ENCODE results near the gene SRRM2.

The SRRM2 gene

GRCh38 chr16:2803545-2804195 is 51.2 kb downstream of the SRRM2 start:
- no peak for ATAC-seq

GRCh38 chr16:2804728-2805127 is 52.3 kb downstream of the SRRM2 start:
- ATAC-seq: no peak

GRCh38 chr16:2806286-2806685 is 53.8 kb downstream of the SRRM2 start:
- ATAC-seq: no peak

GRCh38 chr16:2808181-2808580 is 55.7 kb downstream of the SRRM2 start:
- ATAC-seq: no peak

GRCh38 chr16:2809149-2809760 is 56.8 kb downstream of the SRRM2 start:
- ATAC-seq: no peak

- no peak for ATAC-seq
Observed at GRCh38 chr16:2810651-2811050, 58.2 kb downstream of the SRRM2 start.

GRCh38 chr16:2811703-2812471 is 59.4 kb downstream of the SRRM2 start:
- ATAC-seq: no peak

- ATAC-seq: no peak
Observed at GRCh38 chr16:2813771-2814221, 61.4 kb downstream of the SRRM2 start.

- ATAC-seq: no peak
Observed at GRCh38 chr16:2814551-2815298, 62.3 kb downstream of the SRRM2 start.

- no peak for ATAC-seq
Observed at GRCh38 chr16:2815299-2815771, 62.9 kb downstream of the SRRM2 start.

GRCh38 chr16:2816751-2817339 is 64.4 kb downstream of the SRRM2 start, which contains the start of gene PRSS21:
TSS of gene PRSS21 (plus strand) at chr16:2817237. CDS start at chr16:2817269, 32 bp downstream.
- peak; percentile 53 to 63 for ATAC-seq

GRCh38 chr16:2817340-2818271 is 65.2 kb downstream of the SRRM2 start:
- no peak for ATAC-seq

- ATAC-seq: no peak
Observed at GRCh38 chr16:2818272-2818876, 65.9 kb downstream of the SRRM2 start.

GRCh38 chr16:2819179-2819938 is 66.9 kb downstream of the SRRM2 start:
- ATAC-seq: no peak

- ATAC-seq: no peak
Observed at GRCh38 chr16:2819939-2820835, 67.7 kb downstream of the SRRM2 start.
